Measurements from ENCODE around the gene COL6A1.

COL6A1 gene

GRCh38 chr21:46009951-46010705 is 28.6 kb downstream of the COL6A1 start:
- no peak for TF ChIP-seq CTCF (IDR thresholded peaks at IDR 0.05; ENCODE audit: insufficient read depth, low read length)
- no peak for TF ChIP-seq REST (IDR thresholded peaks at IDR 0.05; ENCODE audit: insufficient replicate concordance, low read depth)
- H3K27ac ChIP-seq (replicated peaks): no peak overlapping the region
- H3K27me3 ChIP-seq (ENCODE audit: insufficient read depth, poor library complexity, severe bottlenecking): no peaks in the 10 kb centered on the region
- DNase-seq (ENCODE audit: low read depth in 1 of 2, low spot score in 1 of 2): no peak
- no peak overlapping the region for H3K4me3 ChIP-seq (replicated peaks; ENCODE audit: insufficient read depth, low read length)

- no peak for DNase-seq (ENCODE audit: low read depth in 1 of 2, low spot score in 1 of 2)
- H3K27me3 ChIP-seq (ENCODE audit: insufficient read depth, poor library complexity, severe bottlenecking): no peaks in the 10 kb centered on the region
- TF ChIP-seq POLR2AphosphoS5 (IDR thresholded peaks at IDR 0.05; ENCODE audit: low read depth): no peak
- no peak for TF ChIP-seq REST (IDR thresholded peaks at IDR 0.05; ENCODE audit: insufficient replicate concordance, low read depth)
- TF ChIP-seq CTCF (IDR thresholded peaks at IDR 0.05; ENCODE audit: insufficient read depth, low read length): no peak
- TF ChIP-seq SPI1 (IDR thresholded peaks at IDR 0.05; ENCODE audit: borderline replicate concordance, low read depth): no peak
- no peak for TF ChIP-seq GABPA (IDR thresholded peaks at IDR 0.05; ENCODE audit: low read depth)
- no peak overlapping the region for H3K4me3 ChIP-seq (replicated peaks; ENCODE audit: insufficient read depth, low read length)
- H3K27ac ChIP-seq (replicated peaks): no peak overlapping the region
Measured at GRCh38 chr21:46011267-46011967, 29.8 kb downstream of the COL6A1 start.

GRCh38 chr21:46012154-46012553 is 30.6 kb downstream of the COL6A1 start:
- Histone ChIP-seq H3K4me3 (replicated peaks; ENCODE audit: insufficient read depth, low read length) (no peak overlapping the region), H3K27ac (replicated peaks) (no peak overlapping the region), H3K27me3 (ENCODE audit: insufficient read depth, poor library complexity, severe bottlenecking) (no peaks in the 10 kb centered on the region)
- no peak for DNase-seq (ENCODE audit: low read depth in 1 of 2, low spot score in 1 of 2)
- TF ChIP-seq CTCF (IDR thresholded peaks at IDR 0.05; ENCODE audit: insufficient read depth, low read length): no peak
- no peak for TF ChIP-seq POLR2AphosphoS5 (IDR thresholded peaks at IDR 0.05; ENCODE audit: low read depth)
- TF ChIP-seq SPI1 (IDR thresholded peaks at IDR 0.05; ENCODE audit: borderline replicate concordance, low read depth): no peak
- TF ChIP-seq REST (IDR thresholded peaks at IDR 0.05; ENCODE audit: insufficient replicate concordance, low read depth): no peak
- no peak for TF ChIP-seq GABPA (IDR thresholded peaks at IDR 0.05; ENCODE audit: low read depth)
